ENCODE results near the gene RPL26.

The RPL26 gene

DNA sequence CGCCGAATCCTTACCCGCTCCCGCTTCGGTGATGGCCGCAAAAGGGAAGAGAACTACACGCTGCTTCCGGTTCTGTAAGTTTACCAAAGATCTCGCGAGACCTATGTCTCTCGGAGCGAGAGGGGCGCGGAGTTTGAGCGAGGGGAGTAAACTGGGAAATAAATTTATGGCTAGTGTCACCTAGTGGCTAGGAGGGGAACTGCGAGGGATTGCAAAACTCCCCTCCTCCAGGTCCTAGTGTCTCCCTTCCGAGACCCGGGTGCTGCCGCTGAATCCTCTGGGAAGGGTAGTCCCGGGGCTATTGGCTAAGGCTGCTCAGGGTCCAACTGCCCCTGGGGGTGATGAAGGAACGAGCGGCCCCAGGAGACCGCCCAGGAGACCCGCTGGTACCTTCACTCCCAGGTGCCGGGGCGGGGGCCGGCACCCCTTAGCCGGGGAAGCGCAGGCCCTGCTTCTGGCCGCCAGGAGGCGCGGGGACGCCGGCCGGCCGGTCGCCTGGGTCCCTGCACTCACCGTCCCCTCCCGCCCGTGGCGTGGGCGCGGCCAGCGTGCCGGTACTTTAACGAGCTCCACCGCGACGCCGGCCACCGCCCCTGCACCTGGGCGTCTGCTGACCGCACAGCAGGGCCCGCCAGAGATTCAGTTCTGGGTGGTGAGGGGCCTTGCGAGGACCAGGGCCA is at the start of gene RPL26:
Gene RPL26 (minus strand): TSS at position 51 of the 680 bp plus-strand sequence. CDS start 883 bp downstream, outside the sequence.
- DNase-seq (ENCODE audit: low spot score): peak; percentile 94
- Histone ChIP-seq H3K36me3 (ENCODE audit: low read depth) (peaks cover 44% of the 10 kb centered on the region), H3K27me3 (ENCODE audit: insufficient read depth, poor library complexity, severe bottlenecking) (no peaks in the 10 kb centered on the region), H3K27ac (ENCODE audit: poor library complexity, severe bottlenecking) (peak within 1 kb of the TSS; percentile 89), H3K4me1 (ENCODE audit: insufficient read depth, poor library complexity, severe bottlenecking) (peaks cover 23% of the 10 kb centered on the region), H3K9me3 (ENCODE audit: severe bottlenecking) (no peaks in the 10 kb centered on the region), H3K4me3 (ENCODE audit: severe bottlenecking) (peak within 1 kb of the TSS; percentile 58)
- ATAC-seq (ENCODE audit: low read depth): peak; percentile 80
- peak; percentile 99 for TF ChIP-seq CTCF (IDR thresholded peaks at IDR 0.05; ENCODE audit: poor library complexity, severe bottlenecking)

GRCh38 chr17:8430966-8431365 is 48.0 kb upstream of the RPL26 start:
- Histone ChIP-seq H3K9me3 (ENCODE audit: severe bottlenecking) (no peaks in the 10 kb centered on the region), H3K4me3 (ENCODE audit: severe bottlenecking) (no peak overlapping the region), H3K4me1 (ENCODE audit: insufficient read depth, poor library complexity, severe bottlenecking) (no peaks in the 10 kb centered on the region), H3K36me3 (ENCODE audit: low read depth) (no peaks in the 10 kb centered on the region), H3K27ac (ENCODE audit: poor library complexity, severe bottlenecking) (no peak overlapping the region), H3K27me3 (ENCODE audit: insufficient read depth, poor library complexity, severe bottlenecking) (no peaks in the 10 kb centered on the region)
- TF ChIP-seq CTCF (IDR thresholded peaks at IDR 0.05; ENCODE audit: poor library complexity, severe bottlenecking): no peak
- ATAC-seq (ENCODE audit: low read depth): no peak
- no peak for DNase-seq (ENCODE audit: low spot score)

DNA sequence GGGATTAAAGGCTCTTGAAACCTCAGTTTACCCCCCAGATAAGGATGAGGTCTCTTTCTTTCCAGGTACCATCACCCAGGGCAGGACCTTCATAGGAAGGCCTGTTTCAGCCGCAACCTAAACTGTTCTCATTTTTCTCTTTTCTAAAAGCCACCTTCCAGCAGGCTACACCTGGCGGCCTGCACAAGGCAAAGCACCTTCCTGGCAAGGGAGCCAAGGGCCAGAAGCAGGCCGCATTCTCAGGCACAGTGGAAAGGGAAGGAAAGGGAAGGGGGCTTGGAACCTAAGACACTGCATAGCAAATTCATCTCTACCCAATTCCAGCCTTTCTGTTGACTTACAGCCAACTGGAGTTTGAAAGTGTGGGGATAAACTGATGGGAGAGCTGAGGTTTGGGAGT is 43.8 kb upstream of the RPL26 start:
- no peak overlapping the region for H3K27ac ChIP-seq (ENCODE audit: poor library complexity, severe bottlenecking)
- H3K4me3 ChIP-seq (ENCODE audit: severe bottlenecking): no peak overlapping the region
- TF ChIP-seq CTCF (IDR thresholded peaks at IDR 0.05; ENCODE audit: poor library complexity, severe bottlenecking): no peak
- H3K4me1 ChIP-seq (ENCODE audit: insufficient read depth, poor library complexity, severe bottlenecking): no peaks in the 10 kb centered on the region
- no peak for ATAC-seq (ENCODE audit: low read depth)
- no peaks in the 10 kb centered on the region for H3K36me3 ChIP-seq (ENCODE audit: low read depth)
- no peaks in the 10 kb centered on the region for H3K27me3 ChIP-seq (ENCODE audit: insufficient read depth, poor library complexity, severe bottlenecking)
- DNase-seq (ENCODE audit: low spot score): no peak
- H3K9me3 ChIP-seq (ENCODE audit: severe bottlenecking): no peaks in the 10 kb centered on the region

DNA sequence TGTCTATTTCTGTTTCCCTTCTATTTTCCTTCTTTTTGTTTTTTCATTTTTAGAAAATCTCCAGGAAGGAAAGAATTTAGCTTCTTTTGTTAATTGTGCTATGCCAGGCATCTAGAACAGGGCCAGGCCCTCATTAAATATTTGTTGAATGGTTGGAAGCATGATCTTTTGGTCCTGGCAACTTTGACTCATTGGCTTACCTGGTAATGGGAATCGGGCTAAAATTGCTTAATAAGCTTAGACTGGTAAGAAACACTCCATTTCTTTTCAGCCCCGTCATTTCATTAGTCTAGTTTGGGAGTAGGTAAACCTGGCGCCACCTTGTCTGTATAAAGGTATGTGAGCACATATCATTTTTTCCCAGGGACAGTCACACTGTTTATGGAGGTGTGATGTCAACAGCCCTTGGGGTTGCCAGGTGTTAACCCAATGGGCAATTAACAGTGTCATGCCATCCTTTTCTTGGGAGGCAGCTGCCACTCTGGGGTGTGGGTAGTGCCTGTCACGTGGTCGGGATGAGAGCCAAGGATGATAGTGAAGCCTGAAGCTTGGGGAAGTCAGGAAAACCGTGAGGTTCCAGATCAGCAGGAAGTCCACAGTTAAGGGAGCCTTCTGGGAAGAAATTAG is 43.2 kb upstream of the RPL26 start:
- no peak for TF ChIP-seq CTCF (IDR thresholded peaks at IDR 0.05; ENCODE audit: poor library complexity, severe bottlenecking)
- DNase-seq (ENCODE audit: low spot score) (no peak), ATAC-seq (ENCODE audit: low read depth) (no peak)
- Histone ChIP-seq H3K27me3 (ENCODE audit: insufficient read depth, poor library complexity, severe bottlenecking) (no peaks in the 10 kb centered on the region), H3K27ac (ENCODE audit: poor library complexity, severe bottlenecking) (no peak overlapping the region), H3K4me1 (ENCODE audit: insufficient read depth, poor library complexity, severe bottlenecking) (no peaks in the 10 kb centered on the region), H3K9me3 (ENCODE audit: severe bottlenecking) (no peaks in the 10 kb centered on the region), H3K36me3 (ENCODE audit: low read depth) (no peaks in the 10 kb centered on the region), H3K4me3 (ENCODE audit: severe bottlenecking) (no peak overlapping the region)

GRCh38 chr17:8421571-8421970 is 38.6 kb upstream of the RPL26 start:
- no peaks in the 10 kb centered on the region for H3K27me3 ChIP-seq (ENCODE audit: insufficient read depth, poor library complexity, severe bottlenecking)
- no peaks in the 10 kb centered on the region for H3K9me3 ChIP-seq (ENCODE audit: severe bottlenecking)
- H3K36me3 ChIP-seq (ENCODE audit: low read depth): no peaks in the 10 kb centered on the region
- no peak overlapping the region for H3K27ac ChIP-seq (ENCODE audit: poor library complexity, severe bottlenecking)
- TF ChIP-seq CTCF (IDR thresholded peaks at IDR 0.05; ENCODE audit: poor library complexity, severe bottlenecking): no peak
- ATAC-seq (ENCODE audit: low read depth): peak; percentile 46; the same call in 1 of the 3 replicates
- H3K4me1 ChIP-seq (ENCODE audit: insufficient read depth, poor library complexity, severe bottlenecking): no peaks in the 10 kb centered on the region
- DNase-seq (ENCODE audit: low spot score): no peak
- no peak overlapping the region for H3K4me3 ChIP-seq (ENCODE audit: severe bottlenecking)

Data from RWPE2 (cell line).